HG03469 (cell line): ENCODE measurements around the gene MLPH.
"Not testable (repeated sequence)": the region's sequence is repeated elsewhere in the genome, so short reads cannot be mapped to it uniquely, and the experiment has no call there.

Experiments
- ATAC-seq: cut with Tn5 transposase; IDR thresholded peaks from one replicate; pipeline ENCODE4 v1.9.1; 2021; ENCODE audit warnings: mild to moderate bottlenecking, moderate library complexity, moderate number of reproducible peaks; ENCODE audit not compliant: unreplicated experiment

Gene MLPH

GRCh38 chr2:237457388-237457941 is 29.6 kb upstream of the MLPH start:
- no peak for ATAC-seq

GRCh38 chr2:237458519-237458918 is 28.5 kb upstream of the MLPH start:
- no peak for ATAC-seq

- no peak for ATAC-seq
Observed at GRCh38 chr2:237459226-237459625, 27.8 kb upstream of the MLPH start.

- ATAC-seq, result no peak
Observed at GRCh38 chr2:237459741-237460174, 27.3 kb upstream of the MLPH start.

- ATAC-seq, result no peak
Observed at GRCh38 chr2:237464757-237465391, 22.2 kb upstream of the MLPH start.

GRCh38 chr2:237465515-237466148 is 21.4 kb upstream of the MLPH start:
- ATAC-seq, result no peak

- ATAC-seq, result no peak
Observed at GRCh38 chr2:237466211-237466610, 20.8 kb upstream of the MLPH start.

GRCh38 chr2:237467447-237468179 is 19.4 kb upstream of the MLPH start:
- no peak for ATAC-seq

- not testable (repeated sequence) for ATAC-seq
Observed at GRCh38 chr2:237469410-237469809, 17.6 kb upstream of the MLPH start.

- ATAC-seq, result no peak
Observed at GRCh38 chr2:237469849-237470248, 17.2 kb upstream of the MLPH start.

GRCh38 chr2:237470914-237471313 is 16.1 kb upstream of the MLPH start:
- ATAC-seq, result no peak

GRCh38 chr2:237471438-237472186 is 15.4 kb upstream of the MLPH start:
- ATAC-seq, result no peak

GRCh38 chr2:237472187-237472712 is 14.8 kb upstream of the MLPH start:
- no peak for ATAC-seq

- ATAC-seq, result no peak
Observed at GRCh38 chr2:237472909-237473877, 13.9 kb upstream of the MLPH start.

GRCh38 chr2:237473878-237474441 is 13.1 kb upstream of the MLPH start:
- no peak for ATAC-seq

- no peak for ATAC-seq
Observed at GRCh38 chr2:237474442-237474911, 12.6 kb upstream of the MLPH start.

GRCh38 chr2:237474931-237475703 is 11.9 kb upstream of the MLPH start:
- peak; percentile 49 for ATAC-seq

GRCh38 chr2:237475704-237476141 is 11.3 kb upstream of the MLPH start:
- no peak for ATAC-seq
